ENCODE data around the gene KCNH4.
"Not testable (repeated sequence)": the region's sequence is repeated elsewhere in the genome, so short reads cannot be mapped to it uniquely, and the experiment has no call there.

Gene KCNH4

DNA sequence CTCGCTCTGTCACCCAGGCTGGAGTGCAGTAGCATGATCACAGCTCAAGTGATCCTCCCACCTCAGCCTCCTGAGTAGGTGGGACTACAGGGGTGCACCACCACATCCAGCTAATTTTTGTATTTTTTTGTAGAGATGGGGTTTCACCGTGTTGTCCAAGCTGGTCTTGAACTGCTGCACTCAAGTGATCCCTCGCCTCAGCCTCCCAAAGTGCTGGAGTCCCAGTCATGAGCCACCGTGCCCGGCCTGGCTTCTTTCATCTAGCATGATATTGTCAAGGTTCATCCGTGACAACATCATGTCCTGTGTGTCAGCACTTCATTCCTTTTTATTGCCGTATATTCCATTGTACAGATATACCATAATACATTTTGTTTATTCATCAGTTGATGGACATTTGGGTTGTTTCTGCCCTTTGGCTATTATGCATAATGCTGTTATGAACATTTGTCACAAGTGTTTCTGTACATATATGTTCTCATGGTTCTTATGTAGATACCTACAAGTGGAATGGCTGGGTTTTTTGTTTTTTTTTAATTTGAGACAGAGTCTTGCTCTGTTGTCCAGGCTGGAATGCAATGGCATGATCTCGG lies 16.7 kb upstream of the KCNH4 start:
- no peak for DNase-seq

DNA sequence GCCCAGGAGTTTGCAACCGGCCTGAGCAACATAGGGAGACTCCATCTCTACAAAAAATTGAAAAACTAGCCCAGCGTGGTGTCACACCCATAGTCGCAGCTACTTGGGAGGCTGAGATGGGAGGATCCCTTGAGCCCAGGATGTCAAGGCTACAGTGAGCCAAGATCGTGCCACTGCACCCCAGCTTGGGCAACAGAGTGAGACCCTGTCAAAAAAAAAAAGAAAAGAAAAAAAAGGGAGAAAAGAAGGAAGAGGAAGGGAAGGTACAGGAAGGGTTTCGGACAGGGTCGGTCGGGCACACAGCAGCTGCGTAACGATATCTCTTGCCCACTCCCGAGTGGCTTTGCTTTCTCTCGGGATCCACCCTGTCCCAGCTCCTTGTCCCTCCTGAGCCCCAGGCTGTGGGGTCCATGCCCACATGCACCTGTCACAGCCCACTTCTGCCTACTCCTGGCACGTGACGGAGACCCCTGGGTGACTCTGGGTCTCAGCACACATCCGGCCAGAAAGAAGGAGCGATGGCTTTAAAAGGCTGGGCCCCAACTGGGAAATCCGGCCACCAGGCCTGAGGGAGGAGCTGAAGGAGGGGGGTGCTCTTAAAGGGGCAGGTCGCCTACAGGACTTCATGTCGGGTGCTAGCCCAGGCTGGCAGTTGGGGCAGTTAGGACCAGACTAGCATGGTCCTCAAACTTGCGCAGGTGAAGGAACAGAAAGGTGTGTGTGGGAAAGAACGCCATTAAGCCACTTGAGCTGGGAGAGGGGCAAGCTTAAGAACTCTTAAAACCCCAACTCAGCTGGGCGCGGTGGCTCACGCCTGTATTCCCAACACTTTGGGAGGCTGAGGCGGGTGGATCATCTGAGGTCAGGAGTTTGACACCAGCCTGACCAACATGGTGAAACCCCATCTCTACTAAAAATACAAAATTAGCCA lies 13.3 kb upstream of the KCNH4 start, which contains the start of gene GHDC:
Gene GHDC (minus strand): TSS at position 526 of the 931 bp plus-strand sequence. CDS start 913 bp downstream, outside the sequence.
- peak in 55 of 56 donors; percentile 38 to 94 (median 76) for DNase-seq

DNA sequence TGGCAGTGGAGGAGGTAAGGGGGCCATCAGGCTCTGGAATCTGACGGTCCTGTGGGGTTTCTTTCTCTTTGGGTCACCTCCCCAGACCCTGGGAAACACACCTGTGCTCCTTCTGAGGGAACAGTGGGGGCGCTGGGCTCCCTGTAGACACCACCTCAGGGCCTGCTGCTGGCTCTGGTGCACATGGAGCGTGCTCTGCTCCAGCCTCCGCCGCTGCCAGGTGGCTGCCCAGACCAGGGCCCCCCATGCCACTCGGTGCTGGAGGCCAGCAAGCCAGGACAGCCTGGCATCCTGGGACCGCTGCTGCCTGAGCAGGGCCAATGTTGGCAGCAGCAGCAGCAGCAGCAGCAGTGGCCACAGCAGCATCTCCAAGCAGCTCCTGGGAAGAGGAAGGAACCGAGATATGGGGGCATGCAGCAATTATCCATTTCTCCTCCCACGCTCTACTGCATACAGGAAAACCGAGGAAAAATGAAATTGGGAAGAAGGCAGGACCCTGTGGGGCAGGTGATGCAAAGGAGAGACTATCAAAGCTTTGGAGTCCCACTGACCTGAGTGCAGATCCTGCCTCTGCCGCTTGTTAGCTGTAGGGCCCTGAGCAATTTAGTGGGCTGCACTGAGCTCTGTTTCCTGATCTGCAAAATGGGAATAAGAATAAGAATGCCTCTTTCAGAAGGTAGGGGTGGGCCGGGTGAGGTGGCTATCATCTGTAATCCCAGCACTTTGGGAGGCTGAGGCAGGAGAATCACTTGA lies 12.4 kb upstream of the KCNH4 start:
- DNase-seq = no peak

DNA sequence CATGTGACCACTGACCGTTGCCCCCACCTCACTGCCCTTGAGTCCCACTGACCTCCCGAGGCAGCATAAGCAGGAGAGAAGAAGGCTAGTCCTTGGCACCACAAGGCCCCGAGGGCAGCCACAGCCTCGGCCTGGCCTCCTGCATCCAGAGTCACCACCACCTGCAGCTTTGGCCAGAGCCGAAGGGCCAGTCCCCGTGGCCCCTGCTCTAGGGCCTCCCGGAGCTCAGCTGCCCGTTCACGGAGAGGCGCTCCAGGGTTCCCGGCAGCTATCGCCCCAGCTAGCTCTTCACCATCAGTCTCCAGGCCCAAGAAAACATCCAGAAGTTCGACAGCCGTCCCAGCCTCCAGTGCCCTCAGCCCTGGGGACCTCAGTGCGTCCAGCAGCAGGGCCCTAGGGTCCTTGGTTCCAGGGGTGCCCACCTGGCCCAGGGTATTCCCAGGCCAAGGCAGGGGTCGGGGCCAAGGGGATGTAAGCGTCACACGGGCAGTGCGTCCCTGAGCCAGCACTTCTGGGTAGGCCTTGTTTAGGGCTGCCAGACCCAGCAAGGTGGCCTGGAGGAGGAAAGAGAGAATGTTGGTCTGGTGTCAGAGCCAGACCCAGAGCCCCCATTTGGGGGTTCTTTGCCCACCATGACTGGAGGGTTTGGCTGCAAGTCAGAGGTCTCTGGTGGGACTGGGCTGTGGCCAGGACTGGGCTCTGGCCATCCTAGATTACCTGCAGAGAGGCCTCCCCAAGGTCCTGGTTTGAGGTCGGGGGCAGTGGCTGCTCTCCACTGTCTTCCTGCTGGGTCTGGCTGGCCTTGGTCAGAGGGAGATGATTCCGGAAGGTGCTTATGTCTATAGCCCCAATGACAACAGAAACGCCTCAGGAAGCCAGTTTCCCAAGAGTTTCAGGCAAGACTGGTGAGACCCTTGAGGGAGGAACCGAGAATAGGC lies 11.5 kb upstream of the KCNH4 start:
- no peak for DNase-seq

DNA sequence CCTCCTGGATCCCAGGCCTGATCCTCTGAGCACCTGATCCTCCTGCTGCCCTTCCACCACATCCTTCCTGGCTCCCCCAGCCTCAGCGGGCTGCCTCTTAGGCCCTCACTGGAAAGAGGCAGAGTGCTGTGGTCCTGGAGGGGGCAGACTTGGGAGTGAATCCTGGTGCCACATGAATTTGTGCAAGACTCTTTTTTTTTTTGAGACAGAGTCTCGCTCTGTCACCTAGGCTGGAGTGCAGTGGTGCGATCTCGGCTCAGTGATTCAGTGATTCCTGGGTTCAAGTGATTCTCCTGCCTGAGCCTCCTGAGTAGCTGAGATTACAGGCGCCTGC lies 10.3 kb upstream of the KCNH4 start:
- no peak for DNase-seq

DNA sequence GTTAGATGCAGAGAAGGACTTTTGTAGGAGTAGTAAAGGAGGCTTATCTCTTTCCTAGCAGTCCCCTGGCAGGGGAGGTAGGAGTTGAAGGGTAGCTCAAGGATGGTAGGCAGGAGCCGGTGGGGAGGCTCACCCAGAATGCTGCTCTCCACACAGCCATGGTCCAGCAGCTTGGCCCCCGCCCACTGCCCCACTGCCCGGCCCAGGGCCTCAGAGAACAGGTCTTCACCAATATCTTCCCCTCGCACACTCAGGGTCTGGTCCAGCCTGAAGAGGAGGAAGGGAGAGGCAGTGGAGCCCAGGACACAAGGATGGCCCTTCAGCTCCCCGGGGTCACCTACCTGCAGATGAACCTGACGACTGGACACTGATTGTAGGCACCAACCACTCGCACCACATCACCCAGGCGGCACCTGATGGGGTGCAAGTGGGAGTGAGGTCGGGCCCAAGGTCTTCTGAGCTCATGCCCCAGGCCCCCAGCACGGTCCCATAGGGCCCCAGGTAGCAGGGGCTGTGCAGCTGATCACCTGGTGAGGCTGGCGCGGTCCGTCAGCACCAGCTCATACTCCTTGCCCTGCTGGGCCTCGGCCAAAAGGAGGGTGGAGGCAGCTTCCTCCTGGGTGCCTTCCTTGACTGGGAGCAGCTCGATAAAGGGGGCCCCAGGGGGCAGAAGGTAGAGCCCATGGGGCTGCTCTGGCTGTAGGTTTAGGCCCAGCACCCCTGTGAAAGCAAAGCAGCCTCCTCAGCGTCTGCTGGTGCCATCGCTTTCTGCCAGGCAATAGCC lies 9.7 kb upstream of the KCNH4 start:
- DNase-seq = no peak

DNA sequence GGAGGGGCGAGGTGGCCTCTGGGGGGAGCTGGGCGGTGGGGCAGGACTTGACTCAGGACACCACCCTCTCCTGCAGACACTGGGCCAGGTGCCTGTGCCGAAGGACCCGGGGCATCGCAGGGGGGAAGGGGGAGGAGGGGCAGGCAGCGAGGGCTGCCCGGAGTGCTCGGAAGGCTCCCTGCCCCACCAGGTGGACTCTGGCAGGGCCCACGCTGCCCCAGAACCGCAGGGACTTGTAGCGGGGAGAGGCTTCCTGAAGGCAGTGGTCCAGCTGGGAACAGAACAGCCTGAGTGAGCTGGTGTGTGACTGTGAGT lies 8.7 kb upstream of the KCNH4 start:
- no peak for DNase-seq

DNA sequence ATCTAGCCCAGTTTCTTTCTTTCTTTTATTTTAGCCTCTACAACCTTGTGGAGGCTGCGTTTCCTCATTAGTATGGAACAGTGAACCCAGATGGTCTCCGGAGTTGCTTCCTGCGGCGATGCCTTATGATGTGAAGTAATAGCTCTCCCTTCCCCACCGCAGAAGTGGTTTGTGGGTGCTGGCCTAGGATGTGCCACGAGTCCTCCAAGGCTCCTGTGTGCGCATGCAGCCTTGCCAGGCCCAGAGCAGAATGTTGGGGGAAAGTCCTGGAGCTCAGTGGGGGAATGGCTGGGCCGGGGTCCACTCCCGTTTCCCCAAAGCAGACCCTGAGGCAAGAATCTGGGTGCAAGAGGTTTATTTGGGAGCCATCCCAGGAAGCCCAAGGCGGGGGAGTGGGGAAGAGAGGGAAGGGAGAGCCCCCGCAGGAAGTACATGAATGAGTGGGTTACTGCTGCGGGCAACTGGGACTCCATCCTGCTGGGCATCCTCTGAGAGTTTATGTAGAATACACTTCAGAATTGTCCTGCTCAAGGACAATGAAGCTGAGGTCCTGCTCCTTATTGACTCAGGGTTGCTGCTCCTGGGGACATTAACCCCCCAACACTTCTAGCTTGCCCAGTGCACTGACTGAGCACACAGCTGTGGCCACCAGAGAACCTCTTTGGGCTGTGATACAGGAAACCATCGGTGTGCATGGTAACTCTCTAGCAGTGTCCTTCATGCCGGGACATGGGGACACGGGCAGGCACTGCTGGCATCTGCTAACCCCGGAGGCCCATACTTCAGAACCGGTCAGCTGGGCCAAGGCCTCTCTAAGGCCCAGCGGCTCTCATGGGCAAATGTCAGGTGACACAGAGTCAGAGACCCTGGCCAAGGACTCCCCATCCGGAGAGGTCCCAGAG lies 8.1 kb upstream of the KCNH4 start:
- no peak for DNase-seq

DNA sequence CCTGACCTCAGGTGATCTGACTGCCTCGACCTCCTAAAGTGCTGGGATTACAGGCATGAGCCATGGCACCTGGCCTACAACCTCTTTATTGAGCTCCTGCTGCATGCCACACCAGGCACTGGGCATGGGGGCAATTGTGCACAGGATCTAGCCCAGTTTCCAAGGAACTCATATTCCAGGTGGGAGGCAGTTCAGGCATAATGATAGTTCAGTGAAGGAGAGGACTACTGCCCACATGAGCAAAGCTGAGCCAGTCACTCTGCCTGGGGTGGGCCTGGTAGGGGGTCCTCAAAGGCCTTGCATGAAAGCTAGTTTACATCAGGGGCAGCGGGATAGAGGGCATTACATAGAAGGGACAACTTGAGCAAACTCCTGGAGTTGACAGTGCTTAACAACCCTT lies 6.9 kb upstream of the KCNH4 start:
- DNase-seq = no peak

DNA sequence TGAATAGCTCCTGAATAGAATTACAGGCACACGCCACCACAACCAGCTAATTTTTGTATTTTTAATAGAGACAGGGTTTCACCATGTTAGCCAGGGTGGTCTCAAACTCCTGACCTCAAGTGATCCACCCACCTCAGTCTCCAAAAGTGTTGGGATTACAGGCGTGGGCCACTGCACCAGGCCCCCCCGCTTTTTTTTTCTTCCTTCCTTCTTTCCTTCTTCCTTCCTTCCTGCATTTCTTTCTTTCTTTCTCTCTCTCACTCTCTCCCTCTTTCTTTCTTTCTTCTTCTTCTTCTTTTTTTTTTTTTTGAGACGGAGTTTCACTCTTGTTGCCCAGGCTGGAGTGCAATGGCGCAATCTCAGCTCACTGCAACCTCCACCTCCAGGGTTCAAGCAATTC lies 5.2 kb upstream of the KCNH4 start:
- not testable (repeated sequence) for DNase-seq

DNA sequence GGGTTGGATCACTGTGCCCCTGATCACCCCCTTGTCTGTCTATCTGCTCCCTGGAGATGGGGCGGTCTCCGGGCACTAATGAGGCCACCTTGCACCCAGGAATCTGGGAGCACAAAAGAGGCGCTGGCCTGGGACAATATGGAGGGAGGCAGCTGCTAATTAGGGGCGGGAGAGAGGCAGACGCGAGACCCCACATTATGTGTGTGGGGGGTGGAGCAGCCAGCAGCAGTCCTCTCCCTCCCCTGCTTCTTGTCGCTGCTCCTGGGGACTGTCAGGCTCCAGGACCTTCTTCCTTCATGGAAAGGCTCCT lies 4.6 kb upstream of the KCNH4 start:
- no peak for DNase-seq

DNA sequence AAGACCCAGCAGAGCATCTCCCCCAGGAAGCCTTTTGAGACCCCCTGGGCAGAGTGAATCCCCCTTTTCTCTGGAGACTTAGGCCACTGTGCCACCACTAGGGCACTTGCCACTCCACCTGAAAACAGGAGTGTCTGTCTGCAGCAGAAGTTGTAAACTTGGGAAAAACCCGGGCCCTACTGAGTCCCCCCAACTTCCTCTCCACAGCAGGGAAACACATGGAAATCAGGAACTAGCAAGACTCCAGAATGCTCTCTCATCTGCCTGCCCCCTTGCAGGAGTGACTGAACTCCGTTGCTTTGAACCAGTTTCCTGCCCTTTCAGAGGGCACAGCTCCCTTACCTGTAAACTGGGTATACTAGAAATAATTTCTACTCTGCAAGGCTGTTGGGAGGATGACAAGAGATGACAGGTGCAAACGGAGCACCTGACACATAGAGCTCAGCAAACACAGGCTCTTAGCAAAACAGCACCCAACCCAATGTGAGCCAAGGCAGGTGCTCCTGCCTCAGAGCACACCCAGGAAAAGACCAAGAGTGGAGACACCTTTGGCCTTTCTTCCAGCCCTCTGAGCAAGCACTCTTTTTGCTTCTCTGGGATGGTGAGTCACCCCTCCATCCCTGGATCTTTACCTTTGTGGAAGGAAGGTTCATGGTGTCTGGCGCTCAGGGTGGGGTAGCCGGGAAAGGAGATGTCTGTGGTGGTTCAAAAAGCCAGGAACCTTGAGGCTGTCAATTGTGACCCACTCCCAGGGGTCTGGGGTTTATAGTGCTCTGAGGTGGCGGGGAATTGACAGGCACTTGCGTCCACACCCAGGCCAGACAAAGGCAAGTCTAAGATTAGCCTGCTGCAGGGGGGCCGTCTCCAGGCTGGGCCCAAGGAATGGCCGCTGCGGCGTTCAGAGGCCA lies 4.0 kb upstream of the KCNH4 start, which contains the start of gene HCRT:
Gene HCRT (minus strand): TSS at position 740 of the 908 bp plus-strand sequence. CDS start 87 bp downstream, at position 653.
- peak in 12 of 56 donors; percentile 9 to 49 (median 26) for DNase-seq

DNA sequence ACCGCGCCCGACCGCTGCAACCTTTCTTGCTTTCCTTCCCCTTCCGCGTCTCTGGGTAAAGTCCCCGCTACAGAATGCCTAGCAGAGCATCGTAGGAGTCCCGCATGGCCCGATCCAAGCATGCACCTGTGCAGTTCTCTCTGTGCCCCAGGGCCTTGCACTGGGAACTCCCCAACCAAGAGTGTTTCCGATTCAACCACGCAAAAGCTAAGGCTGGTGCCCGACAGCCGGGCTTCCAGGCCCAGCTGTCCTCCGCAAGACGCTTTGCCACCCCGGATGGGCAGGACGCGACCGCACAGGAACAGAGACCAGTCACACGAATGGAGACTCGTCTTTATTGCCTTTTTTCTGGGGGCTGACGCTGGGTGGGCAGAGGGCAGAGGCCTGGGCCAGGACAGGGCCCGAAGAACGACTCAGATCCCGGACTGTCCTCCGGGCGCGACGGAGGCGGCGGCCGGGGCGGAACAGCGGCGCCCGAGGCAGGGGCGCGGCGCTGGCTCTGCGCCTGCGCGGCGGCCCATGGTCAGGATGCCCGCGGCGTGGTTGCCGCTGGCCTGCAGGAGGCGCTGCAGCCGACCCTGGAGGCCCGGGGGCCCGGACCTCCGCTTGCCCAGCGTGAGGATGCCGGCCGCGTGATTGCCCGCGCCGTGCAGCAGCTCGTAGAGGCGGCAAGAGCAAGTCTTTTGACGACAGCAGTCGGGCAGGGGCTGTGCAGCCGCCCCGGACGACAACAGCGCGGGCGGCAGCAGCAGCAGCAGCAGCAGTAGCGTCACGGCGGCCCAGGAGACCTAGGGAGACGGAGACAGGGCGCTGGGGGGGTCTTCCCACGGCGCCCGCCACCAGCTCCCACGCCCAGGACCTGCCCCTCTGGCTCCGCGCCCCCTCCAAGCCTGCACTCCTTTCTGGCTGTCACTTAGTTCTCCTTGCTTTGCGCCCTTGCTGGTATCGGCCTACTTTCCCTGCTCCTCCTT lies 3.1 kb upstream of the KCNH4 start:
- DNase-seq = peak in 48 of 56 donors; percentile 21 to 81 (median 60)

DNA sequence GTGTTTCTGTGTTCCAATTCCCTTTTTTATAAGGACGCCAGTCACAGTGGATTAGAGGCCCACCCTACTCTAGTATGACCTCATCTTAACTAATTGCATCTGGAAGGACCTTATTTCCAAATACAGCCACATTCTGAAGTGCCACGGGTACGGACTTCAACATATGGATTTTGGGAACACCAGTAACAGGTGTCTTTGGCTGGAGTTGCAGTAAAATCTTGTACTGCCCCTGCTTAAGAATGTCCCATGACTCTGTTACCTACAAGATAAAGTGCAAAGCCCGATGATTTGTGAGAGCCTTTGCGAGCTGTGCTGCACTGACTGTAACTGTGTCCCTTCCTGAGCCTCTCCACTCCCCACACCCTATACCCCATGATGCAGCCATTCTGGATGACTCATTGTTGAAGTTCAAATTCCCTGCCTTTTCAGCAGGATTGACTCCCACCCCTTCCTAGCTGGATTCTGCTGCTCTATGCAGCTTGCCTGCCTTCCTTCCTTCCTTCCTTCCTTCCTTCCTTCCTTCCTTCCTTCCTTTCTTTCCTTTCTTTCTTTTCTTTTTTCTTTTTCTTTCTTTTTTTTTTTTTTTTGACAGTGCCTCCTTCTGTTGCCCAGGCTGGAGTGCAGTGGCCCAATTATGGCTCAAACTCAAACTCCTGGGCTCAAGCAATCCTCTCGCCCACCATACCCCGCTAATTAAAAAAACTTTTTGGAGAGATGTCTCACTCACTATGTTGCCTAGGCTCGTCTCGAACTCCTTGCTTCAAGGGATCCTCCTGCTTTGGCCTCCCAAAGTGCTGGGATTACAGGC lies 2.2 kb upstream of the KCNH4 start:
- peak in 10 of 56 donors; percentile 3 to 45 (median 20) for DNase-seq

DNA sequence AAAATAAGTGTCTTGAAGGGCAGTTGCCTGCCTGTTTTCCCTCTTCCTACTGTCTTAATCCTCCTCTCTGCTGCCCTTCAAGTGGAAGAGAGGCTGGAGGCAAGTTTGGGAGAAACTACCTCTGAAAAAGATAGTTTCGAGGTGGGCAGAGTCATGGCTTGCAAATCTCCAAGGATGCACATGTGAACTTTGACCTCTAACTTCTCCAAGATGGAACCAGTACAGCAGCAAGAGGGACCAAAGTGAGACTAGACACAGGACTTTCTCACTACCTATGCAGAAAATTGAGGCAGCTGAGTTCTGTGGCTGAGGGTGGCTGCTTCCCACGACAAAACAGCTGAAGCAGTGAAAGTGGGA lies 887 bp upstream of the KCNH4 start:
- no peak for DNase-seq

DNA sequence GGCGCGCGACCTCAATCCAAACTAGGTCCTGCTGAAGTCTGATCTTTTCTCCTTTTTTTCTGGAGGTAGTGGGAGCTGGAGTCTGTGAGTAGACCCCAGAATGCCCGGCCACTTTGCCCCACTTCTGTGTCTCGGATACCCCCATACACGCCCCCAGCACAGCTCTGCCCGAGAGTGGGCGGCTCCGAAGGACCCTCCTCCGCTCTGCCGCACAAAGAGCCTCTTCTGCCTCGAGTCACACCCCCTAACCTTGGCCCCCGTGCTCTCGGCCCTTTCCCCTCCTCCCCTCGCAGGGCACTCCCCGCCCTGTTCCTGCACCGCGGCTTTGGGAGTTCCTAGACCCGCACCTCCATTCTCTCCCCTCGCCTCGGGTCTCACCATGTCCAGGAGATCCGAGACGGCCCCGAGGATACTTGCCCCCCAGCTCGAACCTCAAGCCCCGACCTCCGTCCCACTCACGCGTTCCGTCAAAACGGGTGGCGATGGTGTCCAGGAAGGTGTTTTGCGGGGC lies 476 bp downstream of the KCNH4 start:
- no peak for DNase-seq
